ENCODE data around the gene C16orf95. TPM values are rescaled to one million over a fixed set of nuclear protein-coding genes. Genes with fewer than 3 reads are reported as not detected.

The C16orf95 gene
- total RNA-seq, 1 donor from 2014 or later = 9.6 TPM

DNA sequence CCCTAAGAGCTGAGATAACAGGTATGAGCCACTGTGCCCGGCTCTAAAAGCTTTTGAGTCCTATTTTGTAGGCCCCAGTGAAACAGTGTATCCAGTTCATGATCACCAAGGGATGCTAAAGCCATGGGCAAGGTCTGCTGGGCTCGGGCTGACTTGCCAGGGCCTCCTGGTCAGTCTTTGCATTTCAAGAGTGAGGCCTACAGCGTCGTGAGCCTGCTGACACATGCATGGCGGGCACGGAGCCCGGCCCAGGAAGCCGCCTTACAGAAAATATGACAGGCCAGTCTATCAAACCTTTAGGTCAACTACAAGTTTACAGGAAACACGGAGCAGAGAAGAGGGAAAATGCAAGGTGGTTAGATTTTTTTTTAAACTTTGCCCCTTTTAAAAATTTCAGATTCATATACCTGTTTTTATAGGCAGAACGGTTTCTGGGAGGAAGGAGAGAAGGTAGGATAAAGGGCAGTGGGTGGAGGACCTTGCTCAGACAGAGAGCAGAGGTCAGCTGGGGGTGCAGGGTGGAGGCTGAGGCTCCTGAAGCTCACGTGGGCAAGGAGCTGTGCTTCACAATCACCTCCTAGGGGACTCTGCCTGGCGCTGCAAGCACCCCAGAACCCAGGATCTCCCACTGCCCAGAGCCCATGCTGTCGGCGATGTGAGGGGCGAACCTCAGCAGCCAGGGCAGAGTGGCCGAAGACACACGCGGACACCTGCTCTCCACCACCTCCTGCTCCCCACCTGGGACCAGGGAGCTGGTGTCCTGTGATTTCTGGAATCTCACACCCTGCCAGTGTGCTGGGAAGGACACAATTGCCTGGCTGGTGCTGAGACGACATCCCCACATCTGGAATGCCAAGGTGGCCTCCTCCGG, 21.3 kb downstream of the C16orf95 start:
- intact Hi-C loops (cut with micrococcal nuclease) = loop anchor here (5.0 kb wide), 2 partner anchors 94 to 734 kb away; no protein-coding TSS in a partner anchor

GRCh38 chr16:87295259-87295658, 21.9 kb downstream of the C16orf95 start:
- intact Hi-C loops (cut with micrococcal nuclease) = loop anchor here (5.0 kb wide), 2 partner anchors 93 to 733 kb away; no protein-coding TSS in a partner anchor

- intact Hi-C loops (cut with micrococcal nuclease) = no loop called here
These were observed 23.2 kb downstream of the C16orf95 start for GRCh38 chr16:87293990-87294389.

- intact Hi-C loops (cut with micrococcal nuclease) = no loop called here
These were observed 25.2 kb downstream of the C16orf95 start for GRCh38 chr16:87291944-87292343.

DNA sequence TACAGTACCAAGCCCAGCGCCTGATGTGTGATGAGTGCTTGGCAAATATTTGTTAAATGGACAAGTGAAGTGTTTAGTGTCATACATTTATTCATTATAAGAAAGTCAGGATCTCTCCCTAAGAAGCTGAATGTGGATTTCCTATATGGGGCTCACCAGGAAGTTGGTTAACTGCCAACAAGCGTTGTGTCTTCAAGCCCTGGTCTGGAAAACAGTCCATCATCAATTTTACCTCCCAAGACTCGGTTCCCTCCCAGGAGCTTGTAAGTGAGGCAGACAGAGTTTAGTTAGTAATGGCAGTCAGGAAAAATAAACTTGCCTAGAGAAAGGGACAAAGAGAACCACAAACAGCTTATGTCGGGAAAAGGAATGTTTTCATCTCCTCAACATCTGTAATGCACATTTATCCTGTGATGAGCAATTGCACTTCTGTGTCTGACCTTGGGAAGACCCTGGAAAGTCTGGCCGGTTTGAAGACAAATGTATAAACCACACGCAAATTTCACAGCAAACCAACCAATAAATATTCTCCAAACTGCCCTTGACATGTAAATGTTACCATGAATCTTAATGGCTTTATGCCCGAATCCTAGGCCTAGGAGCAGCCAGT, 28.3 kb downstream of the C16orf95 start:
- intact Hi-C loops (cut with micrococcal nuclease) = no loop called here

GRCh38 chr16:87286839-87287626, 30.2 kb downstream of the C16orf95 start:
- intact Hi-C loops (cut with micrococcal nuclease) = no loop called here

DNA sequence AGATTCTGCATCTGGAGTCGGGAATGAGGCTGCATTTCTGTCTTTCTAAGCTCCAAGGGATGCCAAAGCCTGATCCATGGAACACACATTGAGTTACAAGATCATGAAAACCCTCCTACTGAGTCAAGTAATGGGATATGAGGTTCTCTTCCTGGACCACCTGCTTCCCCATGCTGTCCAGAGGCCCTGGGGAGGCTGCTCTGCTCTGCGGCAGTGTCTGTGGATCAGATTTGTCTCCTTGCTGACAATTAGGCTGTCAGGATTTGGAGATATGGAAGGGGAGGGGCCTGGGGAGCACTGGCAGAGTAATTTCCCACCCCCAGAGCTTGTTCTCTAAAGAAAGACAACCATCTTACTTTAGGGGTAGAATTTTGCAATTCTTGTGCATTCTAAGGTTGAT, 33.0 kb downstream of the C16orf95 start:
- intact Hi-C loops (cut with micrococcal nuclease) = no loop called here

DNA sequence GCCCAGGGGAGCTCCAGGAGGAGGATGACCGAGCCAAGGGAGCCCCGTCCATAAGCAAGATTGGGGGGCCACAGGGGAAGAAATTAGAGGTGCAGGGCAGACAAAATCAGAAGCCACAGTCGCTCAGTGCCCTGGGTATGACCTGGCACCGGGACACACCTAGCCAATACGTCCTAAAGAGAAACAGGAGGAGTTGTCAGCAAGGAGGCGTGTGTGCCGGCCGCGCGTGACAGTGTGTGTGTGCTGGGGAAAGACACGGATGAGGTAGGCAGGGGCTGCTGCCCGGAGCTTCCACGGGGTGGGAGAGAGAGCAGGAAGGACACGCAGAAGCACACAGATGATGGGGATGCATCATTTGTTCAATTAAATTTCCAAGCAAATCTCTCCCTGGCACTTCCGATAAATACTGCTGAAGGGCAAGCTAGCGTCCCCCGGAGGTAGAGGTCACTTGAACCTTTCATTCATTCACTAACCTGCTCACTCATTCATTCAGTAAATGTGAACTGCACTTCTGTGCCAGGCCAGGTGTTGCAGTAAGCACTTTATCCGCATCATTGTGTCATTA, 38.0 kb downstream of the C16orf95 start:
- intact Hi-C loops (cut with micrococcal nuclease) = loop anchor here (5.0 kb wide), 1 partner anchor 717 kb away; no protein-coding TSS in a partner anchor

GRCh38 chr16:87278191-87279093, 38.8 kb downstream of the C16orf95 start:
- intact Hi-C loops (cut with micrococcal nuclease) = loop anchor here (1.0 to 5.0 kb wide), 2 partner anchors 75 to 716 kb away; no protein-coding TSS in a partner anchor

- intact Hi-C loops (cut with micrococcal nuclease) = loop anchor here (5.0 kb wide), 1 partner anchor 715 kb away; no protein-coding TSS in a partner anchor
These were observed 40.3 kb downstream of the C16orf95 start for GRCh38 chr16:87276924-87277323.

GRCh38 chr16:87276091-87276701, 41.0 kb downstream of the C16orf95 start:
- intact Hi-C loops (cut with micrococcal nuclease) = loop anchor here (5.0 kb wide), 1 partner anchor 714 kb away; no protein-coding TSS in a partner anchor

DNA sequence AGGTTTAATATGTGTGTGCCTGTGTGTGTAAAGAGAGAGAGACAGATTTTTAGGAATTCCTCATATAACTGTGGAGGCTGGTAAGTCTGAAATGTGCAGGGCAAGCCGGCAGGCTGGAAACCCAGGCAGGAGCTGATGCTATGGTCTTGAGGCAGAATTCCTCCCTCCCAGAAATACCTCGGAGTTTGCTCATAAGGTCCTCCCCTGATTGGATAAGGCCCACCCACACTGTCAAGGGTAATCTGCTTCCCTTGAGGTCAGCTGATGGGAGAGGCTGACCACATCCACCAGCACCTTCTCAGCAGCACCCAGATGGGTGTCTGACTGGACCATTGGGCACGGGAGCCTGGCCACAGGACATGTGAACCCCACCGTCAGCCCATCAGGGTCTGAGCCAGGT, 42.4 kb downstream of the C16orf95 start:
- intact Hi-C loops (cut with micrococcal nuclease) = loop anchor here (5.0 kb wide), 1 partner anchor 712 kb away; no protein-coding TSS in a partner anchor

DNA sequence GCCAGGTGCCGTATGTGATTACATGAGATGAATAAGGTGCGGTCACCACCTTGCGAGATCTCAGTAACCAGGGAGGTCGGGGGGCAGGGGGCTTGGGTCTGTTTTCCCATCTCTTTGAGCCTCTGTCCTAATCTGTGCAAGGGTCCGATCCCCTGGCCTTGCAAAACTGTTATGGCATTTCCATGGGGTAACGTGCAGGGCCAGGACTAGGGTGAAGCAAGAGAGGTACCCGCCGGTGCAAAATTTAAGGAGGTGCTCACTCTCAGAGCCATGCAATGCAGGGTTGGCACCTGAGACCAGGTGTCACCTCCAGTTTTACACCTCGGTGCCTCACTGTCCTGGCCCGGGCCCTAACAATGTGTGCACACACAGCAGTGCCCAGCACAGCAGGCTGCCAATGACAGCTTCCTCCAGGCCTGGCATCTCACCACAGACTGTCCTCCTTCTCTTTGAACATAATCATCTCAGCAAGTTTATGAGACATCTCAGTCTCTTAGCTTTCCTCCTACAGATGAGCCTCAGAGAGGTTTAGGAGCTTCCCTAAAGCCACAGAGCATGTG, 43.6 kb downstream of the C16orf95 start:
- intact Hi-C loops (cut with micrococcal nuclease) = no loop called here

GRCh38 chr16:87271256-87271655, 45.9 kb downstream of the C16orf95 start:
- intact Hi-C loops (cut with micrococcal nuclease) = no loop called here

GRCh38 chr16:87267566-87267965, 49.6 kb downstream of the C16orf95 start:
- intact Hi-C loops (cut with micrococcal nuclease) = no loop called here

GRCh38 chr16:87266846-87267245, 50.3 kb downstream of the C16orf95 start:
- intact Hi-C loops (cut with micrococcal nuclease) = no loop called here

- intact Hi-C loops (cut with micrococcal nuclease) = no loop called here
These were observed 51.9 kb downstream of the C16orf95 start for GRCh38 chr16:87265261-87265660.

DNA sequence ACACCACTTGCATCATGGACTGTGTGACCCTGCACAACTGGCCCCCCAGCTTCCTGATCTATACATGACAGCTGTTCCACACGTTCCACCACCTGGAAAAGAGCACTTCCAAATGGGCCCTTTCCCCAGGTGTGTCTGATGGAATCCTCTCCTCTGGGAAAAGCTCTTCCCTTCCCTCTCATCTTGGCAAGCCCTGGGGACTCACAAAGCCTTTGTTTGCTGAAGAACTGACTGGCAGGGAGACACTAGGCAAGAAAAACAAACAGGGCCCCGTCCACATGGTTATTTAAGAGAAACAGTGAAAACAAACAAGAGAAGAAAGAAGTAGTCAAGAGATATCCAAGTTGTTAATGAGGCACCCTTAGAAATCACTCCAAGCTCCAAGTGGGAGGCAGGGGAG, 52.6 kb downstream of the C16orf95 start:
- intact Hi-C loops (cut with micrococcal nuclease) = no loop called here

GRCh38 chr16:87263418-87264052, 53.7 kb downstream of the C16orf95 start:
- intact Hi-C loops (cut with micrococcal nuclease) = no loop called here
